GM12891 (cell line): ENCODE results near the gene ZBTB20.

Experiments
- POLR2A ChIP-seq: IDR thresholded peaks from 2 replicates; pipeline ENCODE4 v1.6.1; 2011; ENCODE audit warnings: low read depth, low read length, control low read depth
- POLR2AphosphoS5 ChIP-seq: IDR thresholded peaks from 2 replicates; pipeline ENCODE4 v1.6.1; 2011; ENCODE audit warnings: low read depth, low read length, control low read depth
- TAF1 ChIP-seq: IDR thresholded peaks from 2 replicates; pipeline ENCODE4 v1.6.1; 2011; ENCODE audit warnings: low read depth, low read length, control low read depth

- TF ChIP-seq POLR2A (no peak), POLR2AphosphoS5 (no peak), TAF1 (no peak)
Measured at GRCh38 chr3:114566162-114566755, 580.8 kb downstream of the ZBTB20 start.
